Measurements from ENCODE around the gene THTPA.

The THTPA gene

GRCh38 chr14:23565626-23566025 is 9.6 kb downstream of the THTPA start:
- no peak for TF ChIP-seq CTCF (IDR thresholded peaks at IDR 0.05; ENCODE audit: borderline replicate concordance, insufficient read depth, low read depth, low read length)
- no peak overlapping the region for H3K4me3 ChIP-seq (ENCODE audit: low read depth, low read length)

GRCh38 chr14:23566112-23566777 is 10.2 kb downstream of the THTPA start:
- no peak overlapping the region for H3K4me3 ChIP-seq (ENCODE audit: low read depth, low read length)
- TF ChIP-seq CTCF (IDR thresholded peaks at IDR 0.05; ENCODE audit: borderline replicate concordance, insufficient read depth, low read depth, low read length) = no peak

- no peak for TF ChIP-seq CTCF (IDR thresholded peaks at IDR 0.05; ENCODE audit: borderline replicate concordance, insufficient read depth, low read depth, low read length)
- H3K4me3 ChIP-seq (ENCODE audit: low read depth, low read length) = peak overlapping the region; percentile 59
Observed at GRCh38 chr14:23566778-23567185, 10.7 kb downstream of the THTPA start.

- no peak for TF ChIP-seq CTCF (IDR thresholded peaks at IDR 0.05; ENCODE audit: borderline replicate concordance, insufficient read depth, low read depth, low read length)
- peak within 1 kb of the TSS; percentile 59 for H3K4me3 ChIP-seq (ENCODE audit: low read depth, low read length)
Observed at GRCh38 chr14:23567186-23568020, 11.3 kb downstream of the THTPA start, which contains the start of gene AP1G2. Gene AP1G2, minus strand, starts transcription at chr14:23567791. Its CDS starts 477 bp downstream, at chr14:23567314.

GRCh38 chr14:23568021-23568599 is 12.0 kb downstream of the THTPA start:
- no peak for TF ChIP-seq CTCF (IDR thresholded peaks at IDR 0.05; ENCODE audit: borderline replicate concordance, insufficient read depth, low read depth, low read length)
- no peak overlapping the region for H3K4me3 ChIP-seq (ENCODE audit: low read depth, low read length)

- H3K4me3 ChIP-seq (ENCODE audit: low read depth, low read length) = no peak overlapping the region
- peak; percentile 44; the same call in 1 of the 2 replicates for TF ChIP-seq CTCF (IDR thresholded peaks at IDR 0.05; ENCODE audit: borderline replicate concordance, insufficient read depth, low read depth, low read length)
Observed at GRCh38 chr14:23568600-23569331, 12.7 kb downstream of the THTPA start.
